Measurements from ENCODE around the gene CNNM4.

CNNM4 gene

GRCh38 chr2:96747061-96747617 is 13.6 kb upstream of the CNNM4 start:
- TF ChIP-seq CTCF (IDR thresholded peaks at IDR 0.05; ENCODE audit: low read depth, low read length) = no peak

DNA sequence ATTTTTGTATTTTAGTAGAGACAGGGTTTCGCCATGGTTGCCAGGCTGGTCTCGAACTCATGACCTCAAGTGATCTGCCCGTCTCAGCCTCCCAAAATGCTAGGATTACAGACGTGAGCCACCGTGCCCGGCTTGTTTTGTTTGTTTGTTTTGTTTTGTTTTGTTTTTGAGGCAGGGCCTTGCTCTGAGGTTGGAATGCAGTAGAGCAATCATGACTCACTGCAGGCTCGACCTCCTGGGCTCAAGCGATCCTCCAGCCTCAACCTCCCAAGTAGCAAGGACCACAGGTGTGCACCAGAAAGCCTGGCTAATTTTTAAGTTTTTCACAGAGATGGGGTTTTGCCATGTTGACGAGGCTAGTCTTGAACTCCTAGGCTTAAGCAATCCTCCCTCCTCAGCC is 8.9 kb upstream of the CNNM4 start:
- no peak for DNase-seq (ENCODE audit: extremely low read depth, low read depth)
- TF ChIP-seq CTCF (IDR thresholded peaks at IDR 0.05; ENCODE audit: low read depth, low read length) = no peak

More at GRCh38 chr2:96747061-96747617, 13.6 kb upstream of the CNNM4 start:
- no peak for DNase-seq (ENCODE audit: extremely low read depth, low read depth)

GRCh38 chr2:96753661-96754282 is 6.9 kb upstream of the CNNM4 start:
- DNase-seq (ENCODE audit: extremely low read depth, low read depth) = no peak
- TF ChIP-seq CTCF (IDR thresholded peaks at IDR 0.05; ENCODE audit: low read depth, low read length) = no peak

GRCh38 chr2:96754317-96754716 is 6.4 kb upstream of the CNNM4 start:
- DNase-seq (ENCODE audit: extremely low read depth, low read depth) = no peak
- no peak for TF ChIP-seq CTCF (IDR thresholded peaks at IDR 0.05; ENCODE audit: low read depth, low read length)

- no peak for DNase-seq (ENCODE audit: extremely low read depth, low read depth)
- no peak for TF ChIP-seq CTCF (IDR thresholded peaks at IDR 0.05; ENCODE audit: low read depth, low read length)
Observed at GRCh38 chr2:96756788-96757476, 3.8 kb upstream of the CNNM4 start.

- DNase-seq (ENCODE audit: extremely low read depth, low read depth) = no peak
- TF ChIP-seq CTCF (IDR thresholded peaks at IDR 0.05; ENCODE audit: low read depth, low read length) = no peak
Observed at GRCh38 chr2:96757477-96757860, 3.2 kb upstream of the CNNM4 start.

GRCh38 chr2:96758987-96759386 is 1.7 kb upstream of the CNNM4 start:
- no peak for DNase-seq (ENCODE audit: extremely low read depth, low read depth)
- TF ChIP-seq CTCF (IDR thresholded peaks at IDR 0.05; ENCODE audit: low read depth, low read length) = no peak

Data from AG09319 (cell line).